ENCODE measurements around the gene TMEM108.

The TMEM108 gene

DNA sequence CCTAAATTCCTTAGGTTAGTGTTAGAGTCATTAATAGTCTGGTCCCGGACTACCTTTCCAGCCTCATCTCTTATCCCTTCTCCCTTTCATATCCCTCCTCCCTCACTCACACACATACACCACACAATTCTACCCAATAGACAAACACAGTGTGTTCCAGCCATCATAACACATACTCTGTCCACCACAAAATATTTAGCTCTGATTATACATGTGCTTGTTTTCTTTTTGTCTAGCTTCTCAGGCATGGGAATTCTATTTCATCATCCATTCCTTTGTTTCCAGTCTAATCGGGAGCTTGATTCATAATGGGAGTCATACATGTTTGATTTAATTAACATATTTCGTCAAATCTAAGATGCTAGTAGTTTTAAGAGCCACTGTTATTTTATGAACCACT, 199.8 kb downstream of the TMEM108 start:
- DNase-seq, result no peak

DNA sequence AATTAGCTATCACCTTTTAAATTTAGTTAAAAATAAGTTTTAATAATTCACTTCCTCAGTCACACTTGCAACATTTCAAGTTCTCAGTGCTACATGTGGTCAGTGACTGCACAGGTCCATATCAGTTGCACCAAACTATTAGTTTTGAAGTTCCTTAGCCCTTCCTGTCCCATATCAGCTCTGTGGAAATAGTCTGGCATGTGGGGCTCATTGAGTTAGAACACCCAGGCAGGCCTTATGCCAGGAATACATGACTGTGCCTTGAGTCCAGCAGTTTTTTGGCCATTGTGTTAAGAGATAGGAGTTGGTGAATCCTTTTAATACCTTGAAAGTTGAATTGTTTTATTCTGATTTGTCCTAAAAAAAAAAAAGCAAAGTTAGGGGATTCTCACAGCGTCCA, 207.9 kb downstream of the TMEM108 start:
- DNase-seq, result peak; percentile 2

DNA sequence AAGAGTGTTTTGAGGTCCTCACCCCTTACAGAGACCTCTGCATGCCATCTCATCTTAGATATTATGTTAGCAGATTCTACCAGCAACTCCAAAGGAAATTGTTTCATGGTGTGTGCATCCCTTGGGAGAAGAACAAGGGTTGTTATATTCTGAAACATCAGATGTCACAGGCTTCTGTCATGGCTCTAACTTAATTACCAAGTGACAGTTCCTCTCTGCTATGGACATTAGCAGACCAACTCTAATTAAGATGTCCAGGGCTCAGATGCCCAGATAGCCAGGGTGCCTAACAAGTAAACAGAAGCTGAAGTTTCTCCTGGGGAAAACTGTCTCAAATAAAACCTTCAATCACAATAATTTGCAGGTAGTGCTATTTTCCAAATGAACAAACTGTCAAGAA, 208.6 kb downstream of the TMEM108 start:
- no peak for DNase-seq

DNA sequence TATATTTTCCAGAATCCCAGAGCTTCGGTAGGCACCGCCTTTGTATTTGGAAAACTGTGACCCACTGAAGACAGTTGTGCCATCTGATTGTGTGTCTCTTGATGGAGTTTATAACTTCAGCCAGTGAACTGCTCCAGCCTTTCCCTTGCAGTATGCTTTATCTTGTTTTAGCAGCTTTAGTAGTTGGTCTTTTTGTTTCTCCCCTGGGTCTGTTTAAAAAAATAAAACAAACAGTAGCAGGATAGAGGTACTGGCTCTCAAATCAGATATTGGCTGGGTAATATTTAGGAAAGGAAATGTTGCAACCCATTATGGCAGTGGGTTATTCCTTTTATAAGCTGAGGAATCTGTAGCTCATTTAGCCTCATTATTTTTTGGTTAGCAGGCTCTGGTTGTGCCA, 210.2 kb downstream of the TMEM108 start:
- no peak for DNase-seq

DNA sequence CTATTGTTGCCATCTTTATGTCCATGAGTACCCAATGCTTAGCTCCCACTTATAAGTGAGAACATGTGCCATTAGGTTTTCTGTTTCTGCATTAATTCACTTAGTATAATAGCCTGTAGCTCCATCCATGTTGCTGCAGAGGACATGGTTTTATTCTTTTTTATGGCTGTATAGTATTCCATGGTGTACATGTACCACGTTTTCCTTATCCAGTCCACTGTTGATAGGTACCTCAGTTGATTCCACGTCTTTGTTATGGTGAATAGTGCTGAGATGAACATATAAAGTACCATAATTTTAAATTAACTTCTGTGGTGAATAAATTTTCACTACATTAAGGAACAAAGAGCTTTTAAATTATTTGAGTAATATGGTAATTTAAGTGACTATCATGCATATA, 211.3 kb downstream of the TMEM108 start:
- DNase-seq, result no peak

DNA sequence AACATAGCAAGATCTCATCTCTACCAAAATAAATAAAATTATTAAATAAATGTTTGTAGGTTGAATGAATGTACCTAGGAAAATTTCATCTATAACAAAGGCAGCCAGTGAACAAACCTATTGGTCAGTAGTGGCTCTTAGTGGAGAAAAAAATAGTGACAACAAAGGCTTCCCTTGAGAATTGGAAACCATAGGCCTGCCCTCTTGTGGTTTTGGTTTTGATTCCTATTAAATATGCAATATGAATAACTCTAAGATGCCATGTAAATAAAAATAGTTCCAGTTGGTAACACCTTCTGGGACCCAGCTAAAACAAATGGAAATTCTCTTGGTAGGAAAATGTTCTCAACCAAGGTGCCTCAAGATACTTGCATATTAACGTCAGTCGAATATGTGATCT, 216.0 kb downstream of the TMEM108 start:
- DNase-seq, result no peak

DNA sequence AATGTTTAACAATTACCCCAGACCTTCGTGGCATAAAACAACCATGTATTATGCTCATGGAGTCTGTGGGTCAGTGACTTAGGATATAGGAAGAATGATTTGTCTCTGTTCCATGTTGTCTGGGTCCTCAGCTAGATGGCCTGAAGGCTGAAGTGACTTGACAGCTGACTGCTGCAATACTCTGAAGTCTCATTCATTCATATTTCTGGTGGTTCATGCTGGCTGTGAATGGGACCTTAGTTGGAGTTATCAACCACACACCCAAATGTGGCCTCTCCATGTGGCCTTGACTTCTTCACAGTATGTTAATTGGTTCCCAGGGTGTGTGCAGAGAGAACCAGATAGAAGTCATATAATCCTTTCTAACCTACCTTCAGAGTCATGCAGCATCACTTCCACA, 216.5 kb downstream of the TMEM108 start:
- DNase-seq, result no peak

DNA sequence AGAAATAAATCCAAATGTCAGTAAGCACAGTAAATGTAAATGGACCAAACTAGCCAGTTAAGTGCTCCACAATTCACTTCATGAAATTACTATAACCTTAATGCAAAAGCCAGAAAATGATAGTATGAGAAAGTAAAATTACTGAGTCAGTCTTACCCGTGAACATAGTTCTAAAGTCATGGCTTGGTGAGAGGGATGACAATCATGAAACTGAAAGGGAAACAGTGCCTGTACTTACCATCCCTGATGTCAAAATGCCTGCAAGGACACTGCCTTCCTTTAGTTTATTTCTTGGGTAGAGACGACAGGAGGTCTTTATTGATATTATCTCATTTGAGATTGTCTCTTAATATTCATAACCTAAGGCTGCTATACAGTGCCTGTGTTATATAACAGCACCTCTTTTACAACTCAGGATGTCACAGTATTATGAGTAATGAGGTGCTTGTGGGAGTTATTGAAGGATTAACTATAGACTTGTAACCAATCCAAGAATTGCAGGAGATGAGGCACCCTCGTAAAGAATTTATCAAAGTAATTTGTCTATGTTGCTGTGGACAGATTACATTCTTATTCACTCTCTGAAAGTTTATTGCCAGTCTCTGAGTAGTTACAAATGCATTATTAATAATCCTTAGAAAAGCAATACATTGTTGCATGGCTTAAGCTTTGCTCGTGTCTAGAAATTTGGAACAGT, 218.7 kb downstream of the TMEM108 start:
- no peak for DNase-seq

DNA sequence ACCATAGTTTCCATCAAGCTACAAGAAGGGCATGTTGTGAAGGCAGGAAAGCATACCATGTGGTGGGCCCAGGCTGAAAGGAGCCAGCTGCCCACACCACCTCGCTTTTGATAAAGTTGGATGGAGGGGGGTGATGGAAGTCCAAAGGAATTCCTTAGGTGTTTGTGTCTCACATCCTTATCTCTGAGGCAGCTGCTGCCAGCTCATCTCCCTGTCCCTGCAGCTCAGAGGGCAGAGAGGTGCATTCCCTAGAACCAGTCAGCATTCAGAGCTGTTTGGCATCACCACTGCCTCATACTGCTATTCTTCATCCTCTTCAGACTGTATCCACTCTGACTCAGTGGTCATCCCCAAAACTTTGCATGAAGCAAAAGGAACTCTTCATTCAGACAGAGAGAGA, 220.2 kb downstream of the TMEM108 start:
- no peak for DNase-seq

DNA sequence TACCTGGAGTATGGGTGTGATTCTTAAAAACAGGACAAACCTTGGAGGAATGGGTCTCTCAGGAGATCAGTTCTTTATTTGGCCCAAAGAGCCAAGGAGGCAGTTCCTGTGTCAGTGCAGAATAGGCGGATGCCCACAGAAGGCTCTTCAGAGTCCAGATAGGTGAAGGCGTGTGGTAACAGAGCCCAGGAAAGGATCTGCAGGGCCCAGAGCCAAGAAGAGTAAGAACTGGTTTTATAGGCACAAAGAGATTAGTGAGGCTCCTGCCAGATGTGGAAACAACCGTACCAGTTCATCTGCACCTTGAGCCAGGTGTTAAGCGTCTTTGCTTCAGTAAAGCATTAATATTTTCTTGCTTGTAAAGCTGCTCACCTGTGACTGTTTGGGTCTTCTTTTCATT, 221.6 kb downstream of the TMEM108 start:
- DNase-seq, result no peak

DNA sequence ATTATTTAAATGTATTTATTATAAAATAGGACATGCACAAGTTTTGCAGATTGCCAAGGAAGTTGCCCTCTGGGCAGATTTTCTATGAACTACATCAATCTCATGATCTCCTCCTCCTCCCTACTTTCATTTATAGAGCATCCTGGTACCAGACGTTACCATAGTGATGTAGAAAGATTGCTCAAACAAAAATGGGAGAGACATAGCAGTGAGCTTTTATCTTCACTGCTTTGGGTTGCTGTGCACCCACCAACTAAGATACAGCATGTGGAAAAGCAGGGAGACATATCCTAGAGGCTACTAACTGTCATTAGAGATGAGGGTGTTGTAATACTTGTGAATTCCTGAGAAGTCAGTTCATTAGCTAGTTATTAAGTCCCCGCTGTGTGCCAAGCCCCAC, 224.1 kb downstream of the TMEM108 start:
- no peak for DNase-seq

DNA sequence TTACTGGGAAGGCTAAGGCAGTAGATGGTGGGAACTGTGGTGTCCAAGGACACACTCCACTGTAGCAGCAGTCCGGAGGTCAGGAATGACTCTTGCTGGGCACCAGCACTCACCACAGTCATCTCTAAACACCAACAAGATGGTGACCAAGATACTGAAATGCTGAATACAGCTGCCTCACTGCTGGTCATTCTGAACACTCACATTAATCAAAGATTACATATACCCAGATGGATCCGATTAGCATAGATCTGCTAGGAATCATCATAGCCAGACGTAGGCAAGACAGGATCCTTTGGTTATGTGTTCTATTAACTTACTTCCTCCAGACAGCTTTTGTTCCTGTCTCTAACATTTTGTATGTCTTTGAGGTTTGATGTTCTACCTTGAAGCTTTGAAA, 226.7 kb downstream of the TMEM108 start:
- no peak for DNase-seq

DNA sequence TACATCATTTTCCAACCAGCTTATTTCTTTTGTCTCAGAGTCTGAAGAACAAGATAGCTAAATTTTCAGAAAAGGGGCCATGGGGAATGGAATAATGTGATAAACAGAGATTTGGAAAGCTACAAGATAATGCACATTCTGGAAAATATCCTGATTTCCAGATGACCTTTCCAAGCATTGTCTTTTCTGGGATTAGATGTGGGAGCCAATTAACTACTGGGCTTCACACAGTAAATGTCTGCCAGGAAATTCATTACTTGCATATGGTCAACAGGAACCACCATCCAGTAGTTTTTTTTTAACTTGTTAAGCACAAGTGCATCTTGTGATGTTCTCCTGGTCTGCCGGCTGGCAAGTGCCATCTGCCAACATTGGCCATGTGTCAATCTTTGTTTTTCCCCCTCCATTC, 230.5 kb downstream of the TMEM108 start:
- DNase-seq, result no peak

DNA sequence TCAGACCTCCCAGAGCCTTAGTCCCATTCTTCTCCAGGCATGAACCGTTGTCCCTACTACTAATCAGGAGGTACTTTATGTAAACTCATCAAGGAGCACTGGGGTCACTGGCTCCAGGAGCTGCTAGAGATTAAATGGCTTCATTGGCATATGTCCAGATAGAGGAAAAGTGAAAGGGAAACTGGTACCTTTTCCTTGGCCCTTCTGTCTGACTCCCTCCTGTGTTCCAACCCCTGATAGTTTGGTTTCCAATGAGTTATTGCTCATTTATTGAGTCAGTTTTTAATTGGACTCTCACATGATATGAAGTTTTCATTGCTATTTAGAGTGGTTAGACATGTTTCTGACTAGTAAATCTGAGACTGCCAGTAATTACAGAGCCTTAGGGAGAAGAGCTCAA, 231.2 kb downstream of the TMEM108 start:
- no peak for DNase-seq

DNA sequence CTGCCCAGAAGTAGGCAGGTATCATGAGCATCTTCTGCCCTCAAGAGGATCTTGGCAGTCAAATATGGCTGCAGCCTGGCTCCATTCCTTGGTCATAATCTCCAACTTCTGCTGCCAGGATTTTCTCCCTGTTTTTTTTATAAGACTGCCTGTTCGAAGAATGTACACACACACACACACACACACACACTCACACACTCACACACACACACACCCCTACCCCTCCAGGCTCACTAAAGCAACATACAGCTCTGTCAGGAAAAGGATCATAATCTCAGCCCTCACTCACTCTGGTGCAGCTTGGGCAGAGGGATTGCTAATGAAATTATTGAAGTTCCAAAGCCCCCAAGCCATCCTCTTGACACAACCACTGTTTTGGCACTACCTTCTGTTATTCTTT, 232.4 kb downstream of the TMEM108 start:
- DNase-seq, result no peak

DNA sequence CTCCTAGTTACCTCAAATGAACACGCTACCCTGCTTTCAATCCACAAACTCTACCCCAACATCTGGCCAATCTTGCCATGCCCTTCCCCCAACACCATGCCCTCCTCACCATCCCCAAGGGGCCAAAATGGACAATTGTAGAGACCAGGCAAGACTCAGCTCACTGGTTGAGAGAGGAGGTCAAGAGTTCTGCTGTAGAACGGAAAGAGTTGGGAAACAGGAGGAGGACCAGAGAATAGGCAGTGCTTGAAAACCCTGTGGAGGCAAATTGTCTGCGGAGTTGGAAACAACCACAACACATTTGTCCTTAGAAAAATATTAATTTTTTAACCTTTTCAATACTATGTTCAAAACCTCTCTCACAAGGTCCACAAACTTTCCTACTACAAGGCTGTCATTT, 232.9 kb downstream of the TMEM108 start:
- DNase-seq, result no peak

DNA sequence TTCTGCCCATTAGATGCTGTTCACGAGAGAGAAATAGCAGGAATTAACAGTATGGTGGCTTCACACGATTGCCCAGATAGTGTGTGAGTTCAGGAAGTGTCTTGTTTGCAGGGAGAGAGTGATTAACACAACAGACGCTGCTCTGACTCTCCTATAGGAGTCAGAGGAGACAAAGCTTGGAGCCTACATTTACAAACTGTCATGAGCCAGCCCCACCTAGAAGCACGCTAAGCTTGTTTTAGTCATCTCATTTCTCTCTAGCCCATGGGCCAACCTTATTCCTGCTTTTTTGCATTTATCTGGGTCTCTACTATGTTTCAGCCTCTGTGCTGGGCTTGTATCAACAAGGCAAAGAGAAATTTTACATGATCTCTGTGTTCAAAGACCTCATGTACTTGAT, 233.3 kb downstream of the TMEM108 start:
- no peak for DNase-seq

DNA sequence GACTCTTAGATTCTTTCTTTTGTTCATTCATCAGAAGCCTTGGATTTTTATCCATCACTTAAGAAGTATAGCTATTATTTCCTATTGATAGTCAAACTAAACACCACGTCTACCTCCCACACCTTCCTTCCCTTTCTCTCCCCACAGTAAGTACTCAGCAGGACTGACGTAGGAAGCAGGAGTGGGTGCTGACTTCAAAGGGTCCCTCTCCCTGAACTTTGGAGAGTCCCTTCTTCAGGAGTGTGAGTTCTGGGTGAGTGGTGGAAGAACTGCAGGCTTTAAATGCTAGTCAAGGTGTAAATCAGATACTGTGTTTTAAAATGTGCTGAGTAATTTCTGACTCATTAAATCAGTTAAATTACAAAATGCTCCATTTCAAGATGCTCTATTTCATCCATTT, 235.2 kb downstream of the TMEM108 start:
- no peak for DNase-seq

DNA sequence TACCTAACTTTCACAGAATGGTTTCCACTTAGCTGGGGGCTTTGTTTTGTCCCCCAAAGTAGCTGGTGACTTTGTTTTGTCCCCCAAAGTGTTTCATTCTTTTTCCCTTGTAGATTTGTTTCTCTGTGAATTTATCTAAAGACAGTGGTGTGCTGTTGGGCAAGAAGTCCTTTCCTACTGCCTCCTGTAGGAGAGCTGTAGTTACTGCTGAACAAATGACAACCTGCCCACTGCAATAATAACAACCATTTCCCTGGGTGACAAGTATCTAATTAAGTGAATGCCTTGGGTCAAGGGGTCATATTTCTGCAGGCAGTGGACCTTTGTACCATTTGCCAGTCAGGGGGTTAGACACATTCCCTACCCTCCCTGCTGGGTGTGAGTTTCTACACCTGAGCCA, 236.3 kb downstream of the TMEM108 start:
- DNase-seq, result no peak

DNA sequence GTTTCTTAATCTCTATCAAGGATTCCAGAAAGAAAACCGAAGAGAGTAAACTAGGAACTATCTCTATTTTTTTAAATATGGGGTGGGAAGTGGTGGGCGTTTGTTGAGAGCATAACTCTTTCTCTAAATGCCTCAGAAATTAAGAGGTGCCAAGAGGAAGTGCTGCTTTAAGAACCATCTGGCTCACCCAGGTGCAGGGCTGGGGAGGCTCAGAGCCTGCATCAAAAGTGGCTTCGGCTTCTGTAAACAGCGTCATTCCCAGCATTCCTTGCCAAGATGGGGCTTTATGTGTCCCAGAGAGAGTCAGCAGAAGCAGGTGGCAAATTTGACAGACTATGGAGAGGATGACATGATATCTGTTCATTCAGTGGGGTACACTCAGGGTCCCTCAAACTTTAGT, 238.4 kb downstream of the TMEM108 start:
- no peak for DNase-seq

DNA sequence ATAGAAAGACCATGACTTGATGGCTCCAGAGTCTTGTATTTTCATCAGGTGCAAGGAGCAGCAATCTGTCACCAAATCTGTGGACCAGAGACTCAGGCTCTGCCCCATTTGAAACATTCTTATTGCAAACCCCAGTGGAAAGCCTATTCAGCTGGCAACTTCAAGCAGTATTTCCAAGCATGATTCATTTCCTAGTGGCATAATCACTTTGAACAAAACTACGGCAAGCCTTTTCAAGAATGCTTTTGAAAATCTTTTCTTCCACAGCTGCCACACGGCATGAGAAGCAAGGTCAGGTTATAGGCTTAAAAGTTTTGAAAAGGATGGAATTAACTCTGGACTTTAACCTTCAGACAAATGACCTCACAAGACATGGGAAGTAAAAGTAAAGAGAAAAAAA, 239.6 kb downstream of the TMEM108 start:
- no peak for DNase-seq

DNA sequence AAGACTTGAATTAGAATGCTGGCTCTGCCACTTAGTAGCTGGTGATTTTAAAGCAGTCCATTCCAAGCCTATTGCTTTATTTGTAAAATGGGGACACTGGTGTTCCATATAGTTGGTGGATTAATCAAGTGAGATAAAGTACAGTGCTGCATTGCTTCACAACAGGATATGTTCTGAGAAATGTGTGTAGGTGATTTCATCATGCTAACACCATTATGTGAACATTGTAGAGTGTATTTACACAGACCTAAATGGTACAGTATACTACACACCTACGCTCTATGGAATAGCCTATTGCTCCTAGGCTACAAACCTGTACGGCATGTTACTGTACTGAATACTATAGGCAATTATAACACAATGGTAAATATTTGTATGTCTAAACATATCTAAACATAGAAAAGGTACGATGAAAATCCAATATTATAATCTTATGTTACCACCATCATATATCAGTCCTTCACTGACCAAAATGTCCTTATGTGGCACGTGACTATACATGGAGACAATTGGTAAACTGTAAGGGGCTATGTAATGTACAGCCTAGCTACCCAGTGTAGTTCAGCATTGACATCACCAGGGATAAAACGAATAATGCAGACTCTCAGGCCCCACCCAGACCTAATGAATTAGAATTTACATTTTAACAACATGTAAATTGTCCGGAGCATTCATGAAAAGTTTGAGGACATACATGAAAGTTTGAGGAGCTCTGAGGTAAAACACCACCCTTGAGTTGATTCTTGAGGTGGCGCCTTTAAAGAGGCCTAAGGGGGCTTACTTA, 240.3 kb downstream of the TMEM108 start:
- DNase-seq, result no peak

DNA sequence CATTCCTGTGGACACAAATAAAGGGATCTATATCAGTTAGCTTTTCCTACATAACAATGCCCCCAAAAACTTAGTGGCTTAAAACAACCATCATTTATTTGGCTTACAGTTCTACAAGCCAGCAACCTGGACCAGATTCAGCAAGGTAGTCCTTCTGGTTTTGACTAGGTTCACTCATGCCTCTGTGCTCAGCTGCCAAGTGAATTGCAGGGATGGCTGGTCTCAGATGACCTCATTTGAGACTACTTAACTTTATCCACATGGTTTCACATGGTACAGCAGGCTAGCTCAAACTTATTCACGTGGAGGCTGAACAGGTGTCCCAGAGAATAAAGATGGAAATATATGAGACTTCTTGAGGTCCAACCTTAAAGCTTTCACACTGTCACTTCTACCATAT, 242.4 kb downstream of the TMEM108 start:
- DNase-seq, result no peak

DNA sequence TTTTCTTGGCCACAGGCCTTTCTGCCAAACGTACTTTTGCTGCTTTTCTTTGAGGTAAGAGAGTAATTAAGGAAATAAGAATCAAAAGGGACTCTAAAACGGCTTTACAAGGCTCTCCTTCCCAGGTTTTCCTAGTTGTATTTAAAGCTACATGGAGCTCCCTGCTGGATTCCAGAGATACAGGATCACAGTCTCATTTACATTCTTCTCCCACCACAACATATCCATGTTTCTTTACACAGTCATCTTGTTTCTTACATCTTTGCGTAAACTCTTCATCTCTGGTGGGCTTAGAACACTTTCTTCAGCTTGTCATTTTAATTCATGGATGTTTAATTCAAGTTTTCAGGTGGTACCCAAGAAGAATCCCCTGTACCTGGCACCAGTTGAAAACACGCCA, 244.0 kb downstream of the TMEM108 start:
- no peak for DNase-seq
